Fibroblast of pulmonary artery (primary cell): ENCODE measurements around the gene TIAM2.
A peak's percentile ranks its signal among the peaks of the same experiment; 100 is the strongest.

Experiments used
- DNase-seq: peaks from one replicate; pipeline ENCODE4 v3.0.0-alpha.2; 2010; ENCODE audit warnings: low read depth
- H3K4me3 ChIP-seq: replicated peaks from 2 replicates; pipeline ENCODE4 v1.5.1; 2011; ENCODE audit warnings: low read depth, mild to moderate bottlenecking, control low read depth, low read length, moderate library complexity
- CTCF ChIP-seq: IDR thresholded peaks from 2 replicates; pipeline ENCODE4 v1.5.1; 2011; ENCODE audit warnings: mild to moderate bottlenecking, control low read depth, low read length, inconsistent platforms; ENCODE audit errors: missing control alignments

Gene TIAM2

GRCh38 chr6:155154158-155154830, 159.2 kb downstream of the TIAM2 start:
- peak; percentile 87 for DNase-seq
- no peak for TF ChIP-seq CTCF

GRCh38 chr6:155155787-155156447, 160.8 kb downstream of the TIAM2 start:
- no peak for DNase-seq
- TF ChIP-seq CTCF = no peak
- H3K4me3 ChIP-seq = no peak overlapping the region

More at GRCh38 chr6:155154158-155154830, 159.2 kb downstream of the TIAM2 start:
- H3K4me3 ChIP-seq = no peak overlapping the region

- TF ChIP-seq CTCF = no peak
- no peak for DNase-seq
- H3K4me3 ChIP-seq = no peak overlapping the region
These were observed 162.0 kb downstream of the TIAM2 start for GRCh38 chr6:155157101-155157500.

- no peak for TF ChIP-seq CTCF
- DNase-seq = no peak
These were observed 163.1 kb downstream of the TIAM2 start for GRCh38 chr6:155158030-155158843.

GRCh38 chr6:155162682-155163081, 167.6 kb downstream of the TIAM2 start:
- TF ChIP-seq CTCF = no peak
- H3K4me3 ChIP-seq = no peak overlapping the region
- peak; percentile 47 for DNase-seq

More at GRCh38 chr6:155158030-155158843, 163.1 kb downstream of the TIAM2 start:
- H3K4me3 ChIP-seq = no peak overlapping the region

GRCh38 chr6:155163601-155164000, 168.5 kb downstream of the TIAM2 start:
- H3K4me3 ChIP-seq = no peak overlapping the region
- DNase-seq = no peak
- no peak for TF ChIP-seq CTCF
